ENCODE results near the gene GPR137B.

DNA sequence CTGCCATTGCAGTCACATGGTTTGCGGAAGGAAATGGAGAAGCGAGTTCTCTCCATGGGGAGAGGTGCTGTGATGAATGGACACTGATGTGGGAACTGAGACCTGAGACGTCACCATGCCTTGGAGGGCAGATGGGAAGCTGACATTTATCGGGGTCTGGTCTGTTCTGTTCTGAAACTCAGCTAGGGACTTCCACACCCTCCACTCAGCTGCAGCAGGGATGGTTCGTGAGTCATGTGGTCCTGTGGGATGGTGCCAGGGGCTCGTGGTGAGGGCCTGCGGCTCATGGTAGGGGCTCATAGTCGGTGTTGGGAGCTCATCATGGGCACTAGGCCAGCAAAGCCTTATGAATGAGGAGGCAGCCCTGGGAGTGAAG, 6.1 kb downstream of the GPR137B start:
- TF ChIP-seq YY1 (IDR thresholded peaks at IDR 0.05; ENCODE audit: insufficient read depth, insufficient read length) (no peak), SUZ12 (IDR thresholded peaks at IDR 0.05; ENCODE audit: extremely low read depth, insufficient read depth, insufficient read length) (no peak)
